Activated CD8-positive, alpha-beta memory T cell treated with anti-CD3 and anti-CD28 coated beads, Interleukin-2, amount 10 ng/mL, durations not matched to agents 7 days and 5 days (primary cell): ENCODE measurements around the gene CHD6. TPM values are rescaled to one million over a fixed set of nuclear protein-coding genes. Genes with fewer than 3 reads are reported as not detected.

ENCODE experiments used
- ATAC-seq: fragments of 150-1000 bp; cut with Tn5 transposase; one replicate; pipeline ENCODE4 v1.10.0; 2021; ENCODE audit warnings: moderate library complexity
- CTCF ChIA-PET: fragments of 350-600 bp; sonication (Branson Sonifier 250); formaldehyde crosslinking; loops from one replicate; lab custom pipeline; 2021; ENCODE audit warnings: antibody characterized with exemption; lab: Charles Lee
- DNase-seq: peaks from one replicate; pipeline ENCODE4 v3.0.0-alpha.2; 2020
- H3K27ac Mint-ChIP-seq: one replicate; pipeline ENCODE4 v1.8.0; 2021; ENCODE audit warnings: mild to moderate bottlenecking, mixed read lengths
- H3K27me3 Mint-ChIP-seq: one replicate; pipeline ENCODE4 v1.8.0; 2021; ENCODE audit warnings: mixed read lengths
- H3K36me3 Mint-ChIP-seq: one replicate; pipeline ENCODE4 v1.8.0; 2021; ENCODE audit warnings: mild to moderate bottlenecking, mixed read lengths
- H3K4me1 Mint-ChIP-seq: one replicate; pipeline ENCODE4 v1.8.0; 2021; ENCODE audit warnings: mixed read lengths
- H3K4me3 Mint-ChIP-seq: one replicate; pipeline ENCODE4 v1.8.0; 2021; ENCODE audit warnings: mild to moderate bottlenecking, moderate library complexity, mixed read lengths
- H3K9me3 Mint-ChIP-seq: one replicate; pipeline ENCODE4 v1.8.0; 2022; ENCODE audit warnings: low read depth, mixed read lengths
- total RNA-seq, 2 experiments: library from RNA; stranded (reverse); gene quantifications; one replicate each; pipeline ENCODE4 v1.2.3, GENCODE V29; 2021

CHD6 gene
- total RNA-seq, 2 experiments from 2014 or later: 32.2 to 33.5 TPM

- H3K9me3 Mint-ChIP-seq: no peaks in the 10 kb centered on the region
- H3K27me3 Mint-ChIP-seq: peaks cover 4% of the 10 kb centered on the region
- peaks cover 1% of the 10 kb centered on the region for H3K36me3 Mint-ChIP-seq
- peaks cover 35% of the 10 kb centered on the region for H3K4me1 Mint-ChIP-seq
- peak overlapping the region; percentile 84 for H3K4me3 Mint-ChIP-seq
- no peak overlapping the region for H3K27ac Mint-ChIP-seq
- no peak for ATAC-seq
- CTCF ChIA-PET: interaction anchor here (1.7 kb wide), 1 partner anchor 77 kb away, joined by 6 read pairs; no protein-coding TSS in a partner anchor
- DNase-seq: no peak
Observed at GRCh38 chr20:41616228-41616627, 1.9 kb downstream of the CHD6 start.

- Mint-ChIP-seq H3K9me3 (no peaks in the 10 kb centered on the region), H3K4me3 (no peak overlapping the region), H3K27me3 (peaks cover 4% of the 10 kb centered on the region), H3K36me3 (peaks cover 1% of the 10 kb centered on the region), H3K27ac (no peak overlapping the region), H3K4me1 (peaks cover 35% of the 10 kb centered on the region)
- ATAC-seq (no peak), DNase-seq (no peak)
- CTCF ChIA-PET: interaction anchor here (0.7 to 1.7 kb wide), 2 partner anchors 77 to 1841 kb away, joined by 3 to 6 read pairs; no protein-coding TSS in a partner anchor
Observed at GRCh38 chr20:41615676-41616075, 2.5 kb downstream of the CHD6 start.

GRCh38 chr20:41615110-41615509 lies 3.1 kb downstream of the CHD6 start:
- Mint-ChIP-seq H3K4me1 (peaks cover 35% of the 10 kb centered on the region), H3K36me3 (peaks cover 1% of the 10 kb centered on the region), H3K27ac (no peak overlapping the region), H3K27me3 (peaks cover 4% of the 10 kb centered on the region), H3K4me3 (no peak overlapping the region), H3K9me3 (no peaks in the 10 kb centered on the region)
- DNase-seq (no peak), ATAC-seq (no peak)
- CTCF ChIA-PET: interaction anchor here (0.7 to 1.7 kb wide), 2 partner anchors 78 to 1841 kb away, joined by 3 to 6 read pairs; no protein-coding TSS in a partner anchor

- Mint-ChIP-seq H3K4me1 (peaks cover 43% of the 10 kb centered on the region), H3K36me3 (peaks cover 1% of the 10 kb centered on the region), H3K9me3 (no peaks in the 10 kb centered on the region), H3K27ac (no peak overlapping the region), H3K27me3 (no peaks in the 10 kb centered on the region), H3K4me3 (no peak overlapping the region)
- DNase-seq (no peak), ATAC-seq (no peak)
- CTCF ChIA-PET: no interaction called here
Observed at GRCh38 chr20:41613321-41613720, 4.9 kb downstream of the CHD6 start.

GRCh38 chr20:41609474-41609873 lies 8.7 kb downstream of the CHD6 start:
- ATAC-seq: no peak
- CTCF ChIA-PET: no interaction called here
- Mint-ChIP-seq H3K36me3 (peaks cover 4% of the 10 kb centered on the region), H3K4me3 (no peak overlapping the region), H3K27me3 (no peaks in the 10 kb centered on the region), H3K4me1 (peaks cover 25% of the 10 kb centered on the region), H3K27ac (no peak overlapping the region), H3K9me3 (no peaks in the 10 kb centered on the region)
- no peak for DNase-seq

- Mint-ChIP-seq H3K27ac (no peak overlapping the region), H3K36me3 (peaks cover 6% of the 10 kb centered on the region), H3K4me3 (no peak overlapping the region), H3K4me1 (peaks cover 23% of the 10 kb centered on the region), H3K27me3 (no peaks in the 10 kb centered on the region), H3K9me3 (no peaks in the 10 kb centered on the region)
- DNase-seq (no peak), ATAC-seq (no peak)
- CTCF ChIA-PET: no interaction called here
Observed at GRCh38 chr20:41608606-41609005, 9.6 kb downstream of the CHD6 start.

- Mint-ChIP-seq H3K4me1 (peaks cover 23% of the 10 kb centered on the region), H3K27me3 (no peaks in the 10 kb centered on the region), H3K36me3 (peaks cover 6% of the 10 kb centered on the region), H3K9me3 (no peaks in the 10 kb centered on the region), H3K27ac (no peak overlapping the region), H3K4me3 (no peak overlapping the region)
- DNase-seq (no peak), ATAC-seq (no peak)
- CTCF ChIA-PET: no interaction called here
Observed at GRCh38 chr20:41607791-41608190, 10.4 kb downstream of the CHD6 start.

GRCh38 chr20:41604002-41604401 lies 14.2 kb downstream of the CHD6 start:
- H3K4me3 Mint-ChIP-seq: no peak overlapping the region
- peaks cover 25% of the 10 kb centered on the region for H3K9me3 Mint-ChIP-seq
- ATAC-seq: no peak
- H3K4me1 Mint-ChIP-seq: peaks cover 12% of the 10 kb centered on the region
- H3K27me3 Mint-ChIP-seq: no peaks in the 10 kb centered on the region
- no peak for DNase-seq
- H3K36me3 Mint-ChIP-seq: peaks cover 26% of the 10 kb centered on the region
- CTCF ChIA-PET: no interaction called here
- no peak overlapping the region for H3K27ac Mint-ChIP-seq

GRCh38 chr20:41601742-41602141 lies 16.4 kb downstream of the CHD6 start:
- H3K4me1 Mint-ChIP-seq: peaks cover 2% of the 10 kb centered on the region
- CTCF ChIA-PET: no interaction called here

GRCh38 chr20:41600926-41601631 lies 17.1 kb downstream of the CHD6 start:
- H3K27me3 Mint-ChIP-seq: no peaks in the 10 kb centered on the region
- no peak overlapping the region for H3K27ac Mint-ChIP-seq
- peaks cover 35% of the 10 kb centered on the region for H3K9me3 Mint-ChIP-seq
- H3K4me3 Mint-ChIP-seq: no peak overlapping the region
- H3K4me1 Mint-ChIP-seq: peaks cover 1% of the 10 kb centered on the region
- no peak for ATAC-seq
- CTCF ChIA-PET: no interaction called here
- no peak for DNase-seq
- peaks cover 33% of the 10 kb centered on the region for H3K36me3 Mint-ChIP-seq

More at GRCh38 chr20:41601742-41602141, 16.4 kb downstream of the CHD6 start:
- DNase-seq (no peak), ATAC-seq (no peak)
- H3K27me3 Mint-ChIP-seq: no peaks in the 10 kb centered on the region
- no peak overlapping the region for H3K27ac Mint-ChIP-seq
- no peak overlapping the region for H3K4me3 Mint-ChIP-seq
- peaks cover 35% of the 10 kb centered on the region for H3K9me3 Mint-ChIP-seq
- peaks cover 30% of the 10 kb centered on the region for H3K36me3 Mint-ChIP-seq

GRCh38 chr20:41599699-41600104 lies 18.5 kb downstream of the CHD6 start:
- no peak for ATAC-seq
- H3K36me3 Mint-ChIP-seq: peaks cover 42% of the 10 kb centered on the region
- H3K4me1 Mint-ChIP-seq: no peaks in the 10 kb centered on the region
- H3K9me3 Mint-ChIP-seq: peaks cover 35% of the 10 kb centered on the region
- H3K27me3 Mint-ChIP-seq: no peaks in the 10 kb centered on the region
- no peak for DNase-seq
- no peak overlapping the region for H3K27ac Mint-ChIP-seq
- no peak overlapping the region for H3K4me3 Mint-ChIP-seq
- CTCF ChIA-PET: no interaction called here

GRCh38 chr20:41598719-41599118 lies 19.5 kb downstream of the CHD6 start:
- H3K27me3 Mint-ChIP-seq: no peaks in the 10 kb centered on the region
- H3K9me3 Mint-ChIP-seq: peaks cover 39% of the 10 kb centered on the region
- no peaks in the 10 kb centered on the region for H3K4me1 Mint-ChIP-seq
- CTCF ChIA-PET: interaction anchor here (0.6 kb wide), 1 partner anchor 722 kb away, joined by 3 read pairs; no protein-coding TSS in a partner anchor
- ATAC-seq: no peak
- H3K4me3 Mint-ChIP-seq: no peak overlapping the region
- H3K36me3 Mint-ChIP-seq: peaks cover 49% of the 10 kb centered on the region
- no peak for DNase-seq
- H3K27ac Mint-ChIP-seq: no peak overlapping the region

- ATAC-seq: no peak
- Mint-ChIP-seq H3K4me1 (no peaks in the 10 kb centered on the region), H3K27me3 (no peaks in the 10 kb centered on the region), H3K27ac (no peak overlapping the region), H3K36me3 (peaks cover 36% of the 10 kb centered on the region), H3K9me3 (peaks cover 22% of the 10 kb centered on the region), H3K4me3 (no peak overlapping the region)
- CTCF ChIA-PET: no interaction called here
- DNase-seq: no peak
Observed at GRCh38 chr20:41594514-41595322, 23.5 kb downstream of the CHD6 start.
